Measurements from ENCODE around the gene HIVEP3. TPM values are rescaled to one million over a fixed set of nuclear protein-coding genes. Genes with fewer than 3 reads are reported as not detected.

The HIVEP3 gene
- total RNA-seq, 1 experiment from 2014 or later = 0.55 TPM

GRCh38 chr1:41622859-41623732 is 295.6 kb downstream of the HIVEP3 start:
- POLR2A ChIA-PET = no interaction called here
- H3K27me3 Mint-ChIP-seq (ENCODE audit: low read depth) = no peaks in the 10 kb centered on the region
- ATAC-seq = no peak

More at GRCh38 chr1:41622859-41623732, 295.6 kb downstream of the HIVEP3 start:
- no peak for TF ChIP-seq SOX15 (CRISPR knock-in tag; IDR thresholded peaks at IDR 0.05)
- no peak for TF ChIP-seq ZMAT4 (CRISPR knock-in tag; IDR thresholded peaks at IDR 0.05)
- no peak for TF ChIP-seq NR3C1 (CRISPR knock-in tag; conservative IDR thresholded peaks at IDR 0.05; ENCODE audit: low read depth)
- no peak for TF ChIP-seq ZBTB43 (CRISPR knock-in tag; IDR thresholded peaks at IDR 0.05)
- no peak for TF ChIP-seq ZNF317 (CRISPR knock-in tag; IDR thresholded peaks at IDR 0.05; ENCODE audit: borderline replicate concordance, low read depth)
- TF ChIP-seq USF1 (CRISPR knock-in tag; IDR thresholded peaks at IDR 0.05) = no peak
- TF ChIP-seq ARID4B (CRISPR knock-in tag; IDR thresholded peaks at IDR 0.05; ENCODE audit: borderline replicate concordance) = no peak
- no peak for TF ChIP-seq JUN (CRISPR knock-in tag; IDR thresholded peaks at IDR 0.05)
- no peak for TF ChIP-seq ZNF219 (CRISPR knock-in tag; IDR thresholded peaks at IDR 0.05; ENCODE audit: borderline replicate concordance)
- no peak for TF ChIP-seq FOXJ3 (CRISPR knock-in tag; IDR thresholded peaks at IDR 0.05; ENCODE audit: borderline replicate concordance)
- TF ChIP-seq ZBTB21 (CRISPR knock-in tag; IDR thresholded peaks at IDR 0.05; ENCODE audit: borderline replicate concordance) = no peak
- TF ChIP-seq MXD4 (CRISPR knock-in tag; IDR thresholded peaks at IDR 0.05; ENCODE audit: borderline replicate concordance) = no peak
- TF ChIP-seq CTCF (IDR thresholded peaks at IDR 0.05) = no peak
- no peak for TF ChIP-seq IRF2 (CRISPR knock-in tag; IDR thresholded peaks at IDR 0.05; ENCODE audit: borderline replicate concordance, low read depth)
- no peak for TF ChIP-seq E2F1 (CRISPR knock-in tag; IDR thresholded peaks at IDR 0.05)
- TF ChIP-seq USF2 (CRISPR knock-in tag; IDR thresholded peaks at IDR 0.05) = no peak
- TF ChIP-seq ATF2 (CRISPR knock-in tag; IDR thresholded peaks at IDR 0.05; ENCODE audit: borderline replicate concordance, low read depth) = no peak
- no peak for TF ChIP-seq SMAD4 (CRISPR knock-in tag; IDR thresholded peaks at IDR 0.05)
- H3K36me3 Mint-ChIP-seq = no peaks in the 10 kb centered on the region
- no peak overlapping the region for H3K27ac Mint-ChIP-seq
- peaks cover 19% of the 10 kb centered on the region for H3K4me1 Mint-ChIP-seq
- no peak for DNase-seq (ENCODE audit: low spot score)
- no peaks in the 10 kb centered on the region for H3K9me3 Mint-ChIP-seq
- H3K4me3 Mint-ChIP-seq = no peak overlapping the region
- CTCF ChIA-PET = no interaction called here

Measured in WTC11 (cell line).